Suprapubic skin (tissue), 4 donors: ENCODE measurements around the gene ADGRF1. TPM values are rescaled to one million over a fixed set of nuclear protein-coding genes. Genes with fewer than 3 reads are reported as not detected.

ENCODE experiments used
- DNase-seq, 2 donors: peaks; one replicate each; pipeline ENCODE4 v3.0.0-alpha.2; 2019; ENCODE audit warnings: low spot score in 2 of 2
- H3K27ac ChIP-seq: fragments of 200-600 bp; sonication (generic); one replicate; pipeline ENCODE4 v1.5.1; 2019
- H3K27me3 ChIP-seq: fragments of 200-600 bp; sonication (generic); one replicate; pipeline ENCODE4 v1.5.1; 2019
- H3K36me3 ChIP-seq: fragments of 200-600 bp; sonication (generic); one replicate; pipeline ENCODE4 v1.5.1; 2019
- H3K4me1 ChIP-seq: fragments of 200-600 bp; sonication (generic); one replicate; pipeline ENCODE4 v1.5.1; 2019
- H3K4me3 ChIP-seq: fragments of 200-600 bp; sonication (generic); one replicate; pipeline ENCODE4 v1.5.1; 2019; ENCODE audit warnings: mild to moderate bottlenecking
- H3K9me3 ChIP-seq: fragments of 200-600 bp; sonication (generic); one replicate; pipeline ENCODE4 v1.5.1; 2019
- EP300 ChIP-seq: sonication (generic); formaldehyde crosslinking; IDR thresholded peaks from one replicate; pipeline ENCODE4 v1.6.1; 2017; ENCODE audit warnings: antibody characterized with exemption
- POLR2A ChIP-seq, 2 donors: fragments of 450-650 bp; IDR thresholded peaks; one replicate each; pipeline ENCODE4 v1.6.1; 2017; ENCODE audit warnings: antibody characterized with exemption in 2 of 2, mild to moderate bottlenecking in 2 of 2, moderate library complexity in 2 of 2
- POLR2AphosphoS5 ChIP-seq, 3 donors: sonication (generic); formaldehyde crosslinking; IDR thresholded peaks; one replicate each; pipeline ENCODE4 v1.6.1; 2017; ENCODE audit warnings: antibody characterized with exemption in 3 of 3
- WGBS: methylation state at CpG from one replicate; pipeline ENCODE4 v1.1.5; 2018; 5-methylcytosine and 5-hydroxymethylcytosine counted together
- total RNA-seq, 4 donors: library from RNA; depleted of rRNA; stranded (reverse); fragments of >200 nt; gene quantifications; one replicate each; pipeline ENCODE4 v1.1.0, GENCODE V29; 2016
- TF ChIP-seq, protein P1 (sequence below), 2 donors: fragments of 200-600 bp in 1 of 2; fragments of 450-650 bp in 1 of 2; sonication (generic) in 1 of 2; IDR thresholded peaks; one replicate each; pipeline ENCODE4 v1.5.1; 2016 to 2019; ENCODE audit warnings: antibody characterized with exemption in 2 of 2, mild to moderate bottlenecking in 1 of 2, moderate library complexity in 1 of 2

The ADGRF1 gene
- total RNA-seq, 4 donors from 2014 or later, result 0.31 to 0.42 TPM; not detected in 2

DNA sequence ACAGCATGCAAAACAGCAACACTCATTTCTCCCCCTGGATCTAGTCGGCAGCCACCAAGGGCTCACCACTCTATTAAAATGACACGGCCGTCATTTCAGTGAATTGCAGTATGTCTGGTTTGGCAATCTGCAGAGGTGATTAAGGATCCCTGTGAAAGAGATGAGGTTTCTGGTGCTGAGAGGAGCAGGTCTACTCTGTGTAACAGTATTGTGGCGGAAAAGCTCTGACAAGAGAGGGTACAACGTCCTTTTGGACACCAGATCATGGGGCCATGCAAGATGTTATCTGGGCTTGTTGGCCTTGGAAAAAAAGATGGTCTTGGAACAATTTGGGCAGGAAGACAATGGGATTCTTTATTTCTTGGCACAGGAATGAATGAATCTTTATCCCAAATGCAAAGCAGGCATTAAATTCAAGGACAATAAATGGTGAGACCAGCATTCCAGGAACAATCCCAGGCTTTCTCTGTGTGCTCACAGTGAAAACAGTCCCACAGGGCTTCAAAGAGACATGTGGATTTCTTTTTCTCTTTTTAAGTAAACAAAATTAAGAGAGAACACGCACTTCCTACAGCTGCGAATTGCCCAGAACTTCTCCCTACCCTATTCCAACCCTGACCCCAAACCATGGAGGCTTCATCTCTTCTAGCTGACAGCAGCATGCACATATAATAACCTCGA is 33.7 kb upstream of the ADGRF1 start:
- Histone ChIP-seq H3K27me3 (no peaks in the 10 kb centered on the region), H3K4me3 (no peak overlapping the region), H3K27ac (peak overlapping the region; percentile 43), H3K9me3 (no peaks in the 10 kb centered on the region), H3K36me3 (no peaks in the 10 kb centered on the region), H3K4me1 (peaks cover 13% of the 10 kb centered on the region)
- DNase-seq, result no peak
- TF ChIP-seq, protein P1, sequence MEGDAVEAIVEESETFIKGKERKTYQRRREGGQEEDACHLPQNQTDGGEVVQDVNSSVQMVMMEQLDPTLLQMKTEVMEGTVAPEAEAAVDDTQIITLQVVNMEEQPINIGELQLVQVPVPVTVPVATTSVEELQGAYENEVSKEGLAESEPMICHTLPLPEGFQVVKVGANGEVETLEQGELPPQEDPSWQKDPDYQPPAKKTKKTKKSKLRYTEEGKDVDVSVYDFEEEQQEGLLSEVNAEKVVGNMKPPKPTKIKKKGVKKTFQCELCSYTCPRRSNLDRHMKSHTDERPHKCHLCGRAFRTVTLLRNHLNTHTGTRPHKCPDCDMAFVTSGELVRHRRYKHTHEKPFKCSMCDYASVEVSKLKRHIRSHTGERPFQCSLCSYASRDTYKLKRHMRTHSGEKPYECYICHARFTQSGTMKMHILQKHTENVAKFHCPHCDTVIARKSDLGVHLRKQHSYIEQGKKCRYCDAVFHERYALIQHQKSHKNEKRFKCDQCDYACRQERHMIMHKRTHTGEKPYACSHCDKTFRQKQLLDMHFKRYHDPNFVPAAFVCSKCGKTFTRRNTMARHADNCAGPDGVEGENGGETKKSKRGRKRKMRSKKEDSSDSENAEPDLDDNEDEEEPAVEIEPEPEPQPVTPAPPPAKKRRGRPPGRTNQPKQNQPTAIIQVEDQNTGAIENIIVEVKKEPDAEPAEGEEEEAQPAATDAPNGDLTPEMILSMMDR (IDR thresholded peaks at IDR 0.05), result no peak
- TF ChIP-seq EP300 (no peak), POLR2A (IDR thresholded peaks at IDR 0.05) (no peak), POLR2AphosphoS5 (IDR thresholded peaks at IDR 0.05) (no peak)
- WGBS, result 48% methylated on average over 8 of the region's 8 CpGs

DNA sequence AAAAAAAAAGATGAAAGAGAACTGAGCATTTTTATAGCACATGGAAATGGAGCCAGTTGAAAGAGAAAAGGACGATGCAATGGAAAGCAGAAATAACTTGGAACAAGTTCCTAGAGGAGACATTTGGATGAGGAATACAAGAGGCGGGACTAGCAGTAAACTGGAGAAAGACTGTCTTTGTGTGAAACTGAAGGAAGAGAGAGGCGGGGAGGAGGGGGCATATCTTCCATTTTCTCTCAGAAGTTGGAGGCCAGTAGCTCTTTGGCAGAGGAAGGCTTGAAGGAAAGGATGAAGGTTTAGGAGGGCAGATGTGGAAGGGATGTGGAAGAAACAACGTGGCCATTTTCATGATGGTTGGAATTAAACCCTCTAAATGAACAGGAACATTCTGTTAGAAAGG is 33.0 kb upstream of the ADGRF1 start:
- DNase-seq, result no peak
- H3K27me3 ChIP-seq, result no peaks in the 10 kb centered on the region
- no peak overlapping the region for H3K4me3 ChIP-seq
- no peaks in the 10 kb centered on the region for H3K9me3 ChIP-seq
- no peak for TF ChIP-seq POLR2A (IDR thresholded peaks at IDR 0.05)
- no peak for TF ChIP-seq EP300
- TF ChIP-seq POLR2AphosphoS5 (IDR thresholded peaks at IDR 0.05), result no peak
- TF ChIP-seq, protein P1 (IDR thresholded peaks at IDR 0.05), result no peak
- H3K27ac ChIP-seq, result peak overlapping the region; percentile 43
- WGBS, result 39% methylated on average over 4 of the region's 4 CpGs
- H3K36me3 ChIP-seq, result no peaks in the 10 kb centered on the region
- peaks cover 13% of the 10 kb centered on the region for H3K4me1 ChIP-seq

DNA sequence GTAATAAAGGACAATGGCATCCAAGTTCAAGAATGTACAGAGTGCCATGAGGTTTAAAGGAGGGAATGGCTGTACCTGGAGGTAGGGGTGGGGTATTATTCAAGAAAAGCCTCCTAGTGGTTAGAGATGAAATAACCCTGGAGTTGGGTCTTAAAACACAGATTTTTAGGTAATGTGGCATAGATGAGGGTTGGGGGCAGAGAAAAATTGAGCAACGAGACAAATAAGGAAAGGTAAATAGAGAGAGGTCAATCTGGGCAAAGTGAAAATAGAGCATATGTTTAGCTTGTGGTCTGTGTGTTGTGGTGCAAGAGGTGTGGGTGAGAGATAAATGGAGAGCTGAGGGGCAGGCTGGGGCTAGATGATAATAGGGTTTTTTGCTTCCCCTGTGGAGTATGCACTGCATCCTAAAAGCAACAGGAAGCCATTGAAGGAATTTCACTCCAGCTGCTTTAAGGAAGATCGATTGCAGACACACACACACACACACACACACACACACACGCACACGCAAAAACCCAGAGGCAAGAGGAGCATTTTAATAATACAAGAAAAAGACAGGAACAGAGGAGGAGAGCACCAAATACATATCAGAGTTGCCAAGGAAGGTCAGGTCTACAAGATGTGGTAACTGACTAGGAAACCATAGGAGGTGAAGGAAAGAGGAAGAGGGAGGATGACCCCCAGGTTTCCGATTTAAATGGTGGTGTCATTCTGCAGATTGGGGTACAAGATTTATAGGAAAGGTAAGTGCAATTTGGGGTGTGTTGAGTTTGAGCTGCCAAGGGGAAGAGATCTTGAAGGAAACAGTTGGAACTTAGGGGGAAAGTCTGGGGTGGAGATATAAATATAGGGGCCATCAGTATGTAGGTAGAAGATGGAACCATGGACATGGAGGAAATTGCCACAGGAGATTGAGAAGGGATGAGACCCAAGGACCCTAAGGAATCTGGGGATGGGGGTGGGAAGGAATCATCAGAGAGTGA is 31.3 kb upstream of the ADGRF1 start:
- no peak for DNase-seq
- 80% methylated on average over 5 of the region's 5 CpGs for WGBS
- H3K4me1 ChIP-seq, result peaks cover 13% of the 10 kb centered on the region
- no peaks in the 10 kb centered on the region for H3K36me3 ChIP-seq
- H3K27ac ChIP-seq, result no peak overlapping the region
- H3K27me3 ChIP-seq, result no peaks in the 10 kb centered on the region
- H3K9me3 ChIP-seq, result no peaks in the 10 kb centered on the region
- no peak for TF ChIP-seq POLR2AphosphoS5 (IDR thresholded peaks at IDR 0.05)
- no peak for TF ChIP-seq EP300
- TF ChIP-seq, protein P1 (IDR thresholded peaks at IDR 0.05), result no peak
- TF ChIP-seq POLR2A (IDR thresholded peaks at IDR 0.05), result no peak
- H3K4me3 ChIP-seq, result no peak overlapping the region

DNA sequence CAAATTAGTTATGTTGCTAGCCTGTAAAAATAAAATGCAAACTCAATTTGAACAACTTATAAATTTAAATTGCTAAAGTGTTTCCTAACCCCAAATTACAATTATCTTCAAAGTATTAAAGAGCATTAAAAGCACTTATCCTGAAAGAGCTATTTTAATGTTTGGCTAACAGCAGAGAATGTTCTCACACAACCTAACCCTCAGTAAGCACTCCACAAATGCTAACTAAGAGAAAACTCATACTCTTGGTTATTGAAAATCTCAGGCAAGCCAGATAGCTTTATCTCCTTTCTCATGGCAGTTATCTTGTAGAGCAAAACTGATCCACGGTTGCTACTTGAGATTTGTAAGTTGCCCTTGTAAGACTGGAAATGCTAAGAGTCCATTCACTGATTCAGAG is 30.5 kb upstream of the ADGRF1 start:
- DNase-seq, result no peak
- Histone ChIP-seq H3K4me1 (peaks cover 13% of the 10 kb centered on the region), H3K9me3 (no peaks in the 10 kb centered on the region), H3K27me3 (no peaks in the 10 kb centered on the region), H3K36me3 (no peaks in the 10 kb centered on the region), H3K27ac (no peak overlapping the region), H3K4me3 (no peak overlapping the region)
- no peak for TF ChIP-seq POLR2AphosphoS5 (IDR thresholded peaks at IDR 0.05)
- TF ChIP-seq POLR2A (IDR thresholded peaks at IDR 0.05), result no peak
- TF ChIP-seq, protein P1 (IDR thresholded peaks at IDR 0.05), result no peak
- no peak for TF ChIP-seq EP300
- 4% methylated on average over 1 of the region's 1 CpG for WGBS

DNA sequence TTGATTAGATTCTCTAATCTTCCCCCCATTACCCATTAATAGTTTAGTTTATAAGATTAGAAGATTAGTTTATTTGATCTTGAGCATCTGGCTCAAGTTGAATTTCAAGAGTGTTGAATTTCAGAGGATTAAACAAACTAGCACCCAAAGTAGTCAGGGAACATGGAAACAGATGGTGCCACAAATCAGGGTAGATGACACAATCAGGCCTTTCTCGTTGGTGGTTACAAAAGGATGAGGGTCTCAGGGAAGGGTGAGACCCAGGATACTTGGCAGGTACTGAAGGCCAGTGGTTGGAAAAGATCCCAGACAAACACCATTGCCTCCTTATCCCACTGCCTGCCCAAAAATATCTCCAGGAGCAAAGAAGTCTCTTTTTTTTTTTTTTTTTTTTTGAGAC is 29.5 kb upstream of the ADGRF1 start:
- Histone ChIP-seq H3K9me3 (no peaks in the 10 kb centered on the region), H3K36me3 (no peaks in the 10 kb centered on the region), H3K4me1 (peaks cover 13% of the 10 kb centered on the region), H3K4me3 (no peak overlapping the region), H3K27me3 (no peaks in the 10 kb centered on the region), H3K27ac (no peak overlapping the region)
- no peak for DNase-seq
- TF ChIP-seq POLR2A (IDR thresholded peaks at IDR 0.05), result no peak
- TF ChIP-seq EP300, result no peak
- no peak for TF ChIP-seq POLR2AphosphoS5 (IDR thresholded peaks at IDR 0.05)
- TF ChIP-seq, protein P1 (IDR thresholded peaks at IDR 0.05), result no peak
- 55% methylated on average over 1 of the region's 1 CpG for WGBS
